Heart right ventricle (tissue), 16 donors: ENCODE measurements around the gene LGR6. TPM values are rescaled to one million over a fixed set of nuclear protein-coding genes. Genes with fewer than 3 reads are reported as not detected.

Experiments used
- ATAC-seq, 8 donors: fragments of 200-7000 bp; cut with Tn5 transposase; one replicate each; pipeline ENCODE4 v1.9.1; 2020; ENCODE audit warnings: mild to moderate bottlenecking in 8 of 8, moderate library complexity in 8 of 8, moderate number of reproducible peaks in 1 of 8
- DNase-seq, 2 donors: peaks; one replicate each; pipeline ENCODE4 v3.0.0-alpha.2; 2020
- H3K27ac ChIP-seq, 10 donors: fragments of 200-600 bp; sonication (generic) in 2 of 10; one replicate each; pipeline versions ENCODE4 v1.5.0 to v1.8.0; 2020 to 2022; ENCODE audit warnings: mild to moderate bottlenecking in 3 of 10
- H3K27me3 ChIP-seq, 7 donors: fragments of 200-600 bp; one replicate each; pipeline ENCODE4 v1.8.0; 2021 to 2022; ENCODE audit warnings: mild to moderate bottlenecking in 2 of 7
- H3K36me3 ChIP-seq, 9 donors: fragments of 200-600 bp; sonication (generic) in 1 of 9; one replicate each; pipeline versions ENCODE4 v1.5.0 to v1.8.0; 2020 to 2022; ENCODE audit warnings: mild to moderate bottlenecking in 2 of 9
- H3K4me1 ChIP-seq, 9 donors: fragments of 200-600 bp; sonication (generic) in 1 of 9; one replicate each; pipeline versions ENCODE4 v1.5.0 to v1.8.0; 2020 to 2022; ENCODE audit warnings: mild to moderate bottlenecking in 4 of 9
- H3K4me3 ChIP-seq, 10 donors: fragments of 200-600 bp; sonication (generic) in 2 of 10; one replicate each; pipeline versions ENCODE4 v1.5.0 to v1.8.0; 2020 to 2022; ENCODE audit warnings: mild to moderate bottlenecking in 7 of 10, moderate library complexity in 2 of 10
- H3K9me3 ChIP-seq, 11 donors: fragments of 200-600 bp in 10 of 11; sonication (generic) in 2 of 11; one replicate each; pipeline versions ENCODE4 v1.5.0 to v1.8.0; 2013 to 2022; ENCODE audit warnings: mild to moderate bottlenecking in 2 of 11, control low read depth in 1 of 11, moderate library complexity in 1 of 11
- CTCF ChIP-seq, 9 donors: fragments of 200-600 bp; sonication (generic) in 2 of 9; IDR thresholded peaks; one replicate each; pipeline versions ENCODE4 v1.5.0 to v1.8.0; 2021 to 2022; ENCODE audit warnings: antibody characterized with exemption in 9 of 9, mild to moderate bottlenecking in 5 of 9, moderate library complexity in 1 of 9
- WGBS, 2 donors: extraction: QIAGEN DNeasy Blood & Tissue Kit; methylation state at CpG; one replicate each; pipeline ENCODE4 v1.1.7; 2013; ENCODE audit warnings: inconsistent platforms in 1 of 2; 5-methylcytosine and 5-hydroxymethylcytosine counted together
- intact Hi-C, 10 donors: fragments of 100-400 bp; cut with DNase I; formaldehyde crosslinking; loops; one replicate each; pipeline versions ENCODE4 v1.11.1 to v1.14.2; 2022
- polyA plus RNA-seq, 2 donors: library from polyadenylated mRNA; stranded (reverse); fragments of 200-250 nt; gene quantifications; one replicate each; pipeline ENCODE4 v1.2.3, GENCODE V29; 2013
- total RNA-seq, 10 donors: library from RNA; stranded (reverse); fragmentation: NEBNext Ultra II Directional in 3 of 10; extraction: Animal tissue kit (Norgen Biotek cat#: 25700) in 3 of 10; gene quantifications; one replicate each; pipeline versions ENCODE4 v1.2.1 to v1.2.4, GENCODE V29; 2021 to 2023
- donor health status: Arrhythmogenic right ventricular cardiomyopathy.
- donor health status: ischemic (EF 13 %, LVEDD 7.1; RV severe dilation, severe dysfunction).
- donor health status: healthy with polysubstance abuse.
- donor health status: DM: no; HTN: yes; CAD: no.
- donor health status: DM: no; HTN: no; CAD: no.
- donor health status: ischemic (EF 25% LVEDD 6.9; RV normal size, moderate dysfunction).
- donor health status: ischemic (EF 25% LVEDD 5.7; RV mildly dilated, moderate dysfunction).
- donor health status: healthy.
- donor health status: DM: yes; HTN: yes; CAD: no.
- donor health status: Ischemic cardiomyopathy.
- donor health status: ischemic (EF 35%, LVEDD 5.7; RV mildly dilated, moderate dysfunction).
- donor health status: nonischemic (EF 11% LVEDD 7.7; RV severe dilation, severe dysfunction).
- donor health status: DM: yes; HTN: yes; CAD: no.
- donor health status: PGD.
- donor health status: ischemic (EF 29% LVEDD 5.4; RV normal size, mild dysfunction).
- donor health status: nonischemic (EF 23%, LVEDD 6.1; RV moderate dilation, normal function).

The LGR6 gene
- total and polyA plus RNA-seq, 12 donors, result 0.19 to 13.5 (median 2.2) TPM

GRCh38 chr1:202228484-202229122 lies 35.0 kb downstream of the LGR6 start:
- intact Hi-C loops, result no loop called here
- H3K27me3 ChIP-seq, result no peaks in the 10 kb centered on the region
- H3K36me3 ChIP-seq, result no peaks in the 10 kb centered on the region
- TF ChIP-seq CTCF (IDR thresholded peaks at IDR 0.05), result no peak
- H3K4me3 ChIP-seq, result no peak overlapping the region
- DNase-seq (no peak), ATAC-seq (no peak)
- H3K4me1 ChIP-seq, result peaks cover 0 to 7% (median 0%) of the 10 kb centered on the region in 9 donors
- no peaks in the 10 kb centered on the region for H3K9me3 ChIP-seq
- no peak overlapping the region for H3K27ac ChIP-seq
- WGBS, 2 donors, result 90 to 94% methylated on average over 7 of the region's 7 CpGs

- Histone ChIP-seq H3K4me1 (peaks cover 0 to 7% (median 0%) of the 10 kb centered on the region in 9 donors), H3K9me3 (no peaks in the 10 kb centered on the region), H3K4me3 (no peak overlapping the region), H3K27me3 (no peaks in the 10 kb centered on the region), H3K27ac (no peak overlapping the region), H3K36me3 (no peaks in the 10 kb centered on the region)
- DNase-seq, result no peak
- ATAC-seq, result no peak
- WGBS, 2 donors, result 91 to 96% methylated on average over 5 of the region's 5 CpGs
- intact Hi-C loops, result no loop called here
- TF ChIP-seq CTCF (IDR thresholded peaks at IDR 0.05), result no peak
These were observed 35.8 kb downstream of the LGR6 start for GRCh38 chr1:202229376-202229775.

GRCh38 chr1:202230061-202230938 lies 36.7 kb downstream of the LGR6 start:
- H3K27me3 ChIP-seq, result peaks cover 0 to 5% (median 0%) of the 10 kb centered on the region in 7 donors
- H3K36me3 ChIP-seq, result no peaks in the 10 kb centered on the region
- DNase-seq (no peak), ATAC-seq (peak in 7 of 8 donors; percentile 43 to 86 (median 62))
- no peak overlapping the region for H3K27ac ChIP-seq
- no peaks in the 10 kb centered on the region for H3K9me3 ChIP-seq
- intact Hi-C loops, result no loop called here
- 64 to 71% methylated on average over 10 of the region's 10 CpGs for WGBS, 2 donors
- peaks cover 0 to 7% (median 0%) of the 10 kb centered on the region in 9 donors for H3K4me1 ChIP-seq
- no peak overlapping the region for H3K4me3 ChIP-seq
- TF ChIP-seq CTCF (IDR thresholded peaks at IDR 0.05), result no peak

GRCh38 chr1:202230939-202231645 lies 37.5 kb downstream of the LGR6 start:
- H3K9me3 ChIP-seq, result no peaks in the 10 kb centered on the region
- DNase-seq (no peak), ATAC-seq (no peak)
- H3K4me1 ChIP-seq, result peaks cover 0 to 7% (median 0%) of the 10 kb centered on the region in 9 donors
- no peak for TF ChIP-seq CTCF (IDR thresholded peaks at IDR 0.05)
- 70 to 78% methylated on average over 8 of the region's 8 CpGs for WGBS, 2 donors
- peaks cover 0 to 12% (median 4%) of the 10 kb centered on the region in 7 donors for H3K27me3 ChIP-seq
- H3K27ac ChIP-seq, result no peak overlapping the region
- no peak overlapping the region for H3K4me3 ChIP-seq
- intact Hi-C loops, result no loop called here
- H3K36me3 ChIP-seq, result no peaks in the 10 kb centered on the region
